PC-9 (cell line): ENCODE measurements around the gene GPC5.

Source experiments
- EZH2 ChIP-seq: fragments of 200-600 bp; sonication (generic); IDR thresholded peaks from 2 replicates; pipeline ENCODE4 v1.8.0; 2017; ENCODE audit warnings: antibody characterized with exemption, low read depth
- TF ChIP-seq, protein P1 (sequence below): fragments of 200-600 bp; sonication (generic); conservative IDR thresholded peaks from 2 replicates; pipeline ENCODE4 v1.6.1; 2017; ENCODE audit warnings: mixed run types, antibody characterized with exemption, mild to moderate bottlenecking, moderate library complexity

DNA sequence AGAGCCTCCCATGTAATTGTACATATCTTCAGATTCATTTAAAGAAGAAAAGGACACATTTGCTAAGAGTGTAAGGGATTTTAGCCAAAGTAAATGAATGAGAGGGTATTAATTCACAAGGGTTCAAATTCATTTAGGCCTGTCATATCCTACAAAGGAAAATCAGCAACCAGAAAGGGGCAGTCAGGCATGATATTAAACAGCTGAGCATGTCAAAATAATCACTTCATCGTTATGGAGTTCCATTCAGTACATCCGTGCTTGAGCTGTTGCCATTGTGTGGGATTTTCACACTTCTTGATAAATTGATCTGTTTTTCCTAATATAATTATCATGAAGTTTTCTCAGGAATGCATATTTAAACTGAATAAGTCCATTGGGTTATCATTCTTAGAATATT, 567.1 kb downstream of the GPC5 start:
- no peak for TF ChIP-seq EZH2
- TF ChIP-seq, protein P1, sequence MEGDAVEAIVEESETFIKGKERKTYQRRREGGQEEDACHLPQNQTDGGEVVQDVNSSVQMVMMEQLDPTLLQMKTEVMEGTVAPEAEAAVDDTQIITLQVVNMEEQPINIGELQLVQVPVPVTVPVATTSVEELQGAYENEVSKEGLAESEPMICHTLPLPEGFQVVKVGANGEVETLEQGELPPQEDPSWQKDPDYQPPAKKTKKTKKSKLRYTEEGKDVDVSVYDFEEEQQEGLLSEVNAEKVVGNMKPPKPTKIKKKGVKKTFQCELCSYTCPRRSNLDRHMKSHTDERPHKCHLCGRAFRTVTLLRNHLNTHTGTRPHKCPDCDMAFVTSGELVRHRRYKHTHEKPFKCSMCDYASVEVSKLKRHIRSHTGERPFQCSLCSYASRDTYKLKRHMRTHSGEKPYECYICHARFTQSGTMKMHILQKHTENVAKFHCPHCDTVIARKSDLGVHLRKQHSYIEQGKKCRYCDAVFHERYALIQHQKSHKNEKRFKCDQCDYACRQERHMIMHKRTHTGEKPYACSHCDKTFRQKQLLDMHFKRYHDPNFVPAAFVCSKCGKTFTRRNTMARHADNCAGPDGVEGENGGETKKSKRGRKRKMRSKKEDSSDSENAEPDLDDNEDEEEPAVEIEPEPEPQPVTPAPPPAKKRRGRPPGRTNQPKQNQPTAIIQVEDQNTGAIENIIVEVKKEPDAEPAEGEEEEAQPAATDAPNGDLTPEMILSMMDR: no peak
